UCSD-AML1 (cell line): ENCODE results near the gene SYNPO.

Source experiments
- DNase-seq: peaks from one replicate; lab custom pipeline; 2025; ENCODE audit not compliant: unreplicated experiment; lab: John Stamatoyannopoulos, UW

The SYNPO gene, protein sequence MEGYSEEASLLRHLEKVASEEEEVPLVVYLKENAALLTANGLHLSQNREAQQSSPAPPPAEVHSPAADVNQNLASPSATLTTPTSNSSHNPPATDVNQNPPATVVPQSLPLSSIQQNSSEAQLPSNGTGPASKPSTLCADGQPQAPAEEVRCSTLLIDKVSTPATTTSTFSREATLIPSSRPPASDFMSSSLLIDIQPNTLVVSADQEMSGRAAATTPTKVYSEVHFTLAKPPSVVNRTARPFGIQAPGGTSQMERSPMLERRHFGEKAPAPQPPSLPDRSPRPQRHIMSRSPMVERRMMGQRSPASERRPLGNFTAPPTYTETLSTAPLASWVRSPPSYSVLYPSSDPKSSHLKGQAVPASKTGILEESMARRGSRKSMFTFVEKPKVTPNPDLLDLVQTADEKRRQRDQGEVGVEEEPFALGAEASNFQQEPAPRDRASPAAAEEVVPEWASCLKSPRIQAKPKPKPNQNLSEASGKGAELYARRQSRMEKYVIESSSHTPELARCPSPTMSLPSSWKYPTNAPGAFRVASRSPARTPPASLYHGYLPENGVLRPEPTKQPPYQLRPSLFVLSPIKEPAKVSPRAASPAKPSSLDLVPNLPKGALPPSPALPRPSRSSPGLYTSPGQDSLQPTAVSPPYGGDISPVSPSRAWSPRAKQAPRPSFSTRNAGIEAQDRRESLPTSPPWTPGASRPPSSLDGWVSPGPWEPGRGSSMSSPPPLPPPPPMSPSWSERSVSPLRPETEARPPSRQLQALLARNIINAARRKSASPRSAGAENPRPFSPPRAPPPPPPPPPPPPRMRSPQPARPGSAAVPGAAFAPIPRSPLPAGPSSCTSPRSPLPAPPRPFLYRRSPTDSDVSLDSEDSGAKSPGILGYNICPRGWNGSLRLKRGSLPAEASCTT

DNA sequence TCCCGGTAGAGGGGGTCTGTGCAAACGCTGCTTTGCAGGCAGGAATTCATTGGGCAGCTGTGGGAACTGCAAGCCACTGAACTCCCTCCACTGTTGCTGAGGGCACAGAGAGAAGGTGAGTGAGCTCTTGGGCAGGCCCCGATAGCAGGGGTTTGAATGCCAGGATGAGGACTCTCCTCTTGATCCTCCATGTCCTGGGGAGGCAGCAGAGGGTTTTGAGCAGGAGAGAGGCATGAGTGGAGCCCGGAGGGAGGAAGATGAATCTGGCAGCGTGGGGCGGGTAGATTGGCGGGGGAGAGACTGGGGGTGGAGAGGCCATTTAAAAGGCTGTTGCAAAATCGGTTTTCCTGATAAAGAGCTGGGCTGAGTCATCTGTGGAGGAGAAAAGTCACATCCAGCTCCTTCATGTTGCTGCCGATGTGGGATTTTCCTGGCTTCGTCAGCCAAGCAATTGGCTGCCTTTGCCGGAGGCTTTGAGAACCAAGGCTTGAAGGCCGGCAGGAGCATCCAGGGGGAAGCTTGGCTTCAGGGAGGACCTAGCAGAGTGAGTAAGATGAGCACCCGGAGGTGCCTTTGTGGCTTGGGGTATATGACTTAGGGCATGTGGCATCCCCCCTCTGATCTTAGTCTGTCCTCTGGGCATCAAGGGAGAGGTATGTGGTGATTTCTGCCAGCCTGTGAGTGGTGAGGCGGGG, at the start of gene SYNPO:
Gene SYNPO (plus strand): TSS at position 350 of the 695 bp plus-strand sequence. CDS start 7,616 bp downstream, outside the sequence.
- no peak for DNase-seq

DNA sequence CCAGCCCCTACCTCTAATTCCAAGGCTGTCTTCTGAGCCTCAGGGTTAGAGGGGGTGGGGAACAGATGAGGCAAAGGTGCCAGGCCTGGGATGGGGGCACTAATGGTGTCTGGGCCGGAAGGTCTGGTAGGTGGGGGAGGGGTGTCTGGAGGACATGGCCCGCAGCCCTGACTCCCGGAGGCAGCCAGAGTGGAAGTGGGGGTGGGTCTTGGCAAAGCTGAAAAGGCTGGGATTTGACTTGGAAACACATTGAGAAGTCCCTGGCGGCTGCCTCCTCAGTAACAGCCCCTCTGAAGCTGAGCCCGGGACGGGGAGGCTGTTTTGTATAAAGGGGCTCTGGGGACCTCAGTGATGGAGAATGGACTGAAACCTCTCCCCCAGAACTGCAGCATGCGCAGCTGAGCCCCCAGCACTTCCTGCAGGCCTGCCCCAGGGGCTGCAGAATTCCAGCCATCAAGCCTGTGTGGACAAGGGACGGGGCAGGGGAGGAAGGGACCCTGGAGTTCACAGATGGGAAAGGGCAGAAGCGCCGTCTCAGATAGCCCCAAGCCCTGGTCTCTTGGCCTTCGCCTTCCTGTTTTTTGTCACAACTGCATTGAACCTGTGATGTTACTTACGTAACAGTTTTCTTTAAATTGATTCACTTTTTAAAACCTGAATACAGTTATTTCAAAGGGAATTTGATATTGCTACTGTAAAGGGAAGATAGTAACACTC, 49.3 kb upstream of the SYNPO start:
- DNase-seq: no peak

DNA sequence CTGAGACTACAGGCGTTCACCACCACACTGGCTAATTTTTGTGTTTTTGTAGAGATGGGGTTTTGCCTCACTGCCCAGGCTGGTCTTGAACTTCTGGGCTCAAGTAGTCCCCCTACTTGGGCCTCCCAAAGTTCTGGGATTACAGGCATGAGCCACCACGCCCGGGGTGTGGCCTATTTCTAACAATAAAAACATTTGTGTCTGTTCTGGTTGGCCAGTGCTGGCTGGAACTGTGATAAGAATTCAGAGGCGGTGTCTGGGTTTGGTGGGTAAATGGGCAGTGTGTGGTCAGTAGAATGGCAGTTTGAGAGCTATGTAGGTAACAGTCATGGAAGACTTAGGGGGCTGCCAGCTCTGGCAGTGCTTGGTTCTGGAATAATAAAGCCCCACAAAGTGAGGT, 46.9 kb upstream of the SYNPO start:
- DNase-seq: no peak

DNA sequence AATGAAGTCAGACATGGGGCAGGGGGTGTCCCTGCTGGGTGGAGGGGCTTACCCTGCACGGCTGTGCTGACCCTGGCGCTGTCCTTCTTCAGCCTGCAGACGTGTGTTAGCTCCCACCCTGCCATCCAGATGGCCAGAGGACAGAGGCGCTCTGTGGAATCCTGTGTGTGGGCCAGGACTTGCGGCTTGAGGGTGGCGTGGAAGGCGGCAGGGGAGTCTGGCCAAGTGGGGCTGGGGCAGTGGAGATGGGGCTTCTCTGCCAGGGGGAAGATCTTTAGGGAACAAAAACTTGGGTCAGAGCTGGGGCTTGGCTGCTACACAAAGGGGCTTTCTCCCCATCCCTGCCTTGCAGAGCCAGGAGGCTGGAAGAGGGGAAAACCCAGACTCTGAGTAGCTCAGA, 46.5 kb upstream of the SYNPO start:
- no peak for DNase-seq

DNA sequence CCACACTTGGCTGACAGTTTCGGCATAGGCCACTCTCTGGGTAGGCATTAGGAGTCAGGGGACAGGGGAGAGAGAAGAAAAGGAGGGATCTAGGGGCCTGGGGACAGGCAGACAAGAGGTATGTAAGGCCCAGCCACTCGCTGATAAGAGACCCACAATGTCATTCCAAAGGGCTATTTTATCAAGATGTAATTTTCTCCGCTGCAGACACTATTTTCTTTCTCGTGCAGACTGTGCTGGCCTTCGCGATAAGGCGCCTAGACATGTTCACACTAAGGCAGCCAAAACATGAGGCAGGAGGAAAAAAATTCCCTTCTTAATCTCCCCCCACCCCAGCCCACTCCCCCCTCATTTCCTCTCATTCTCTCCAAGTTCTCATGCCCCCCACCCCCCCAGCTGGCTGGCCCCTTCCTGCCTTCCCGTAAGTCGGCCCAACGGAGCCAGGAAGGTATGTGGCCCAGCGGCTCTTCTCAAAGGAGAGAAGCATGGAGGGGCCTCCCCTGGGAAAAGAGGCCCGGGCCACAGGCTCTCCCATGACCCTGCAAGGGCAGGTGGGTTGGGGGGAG, 44.9 kb upstream of the SYNPO start:
- DNase-seq: no peak

DNA sequence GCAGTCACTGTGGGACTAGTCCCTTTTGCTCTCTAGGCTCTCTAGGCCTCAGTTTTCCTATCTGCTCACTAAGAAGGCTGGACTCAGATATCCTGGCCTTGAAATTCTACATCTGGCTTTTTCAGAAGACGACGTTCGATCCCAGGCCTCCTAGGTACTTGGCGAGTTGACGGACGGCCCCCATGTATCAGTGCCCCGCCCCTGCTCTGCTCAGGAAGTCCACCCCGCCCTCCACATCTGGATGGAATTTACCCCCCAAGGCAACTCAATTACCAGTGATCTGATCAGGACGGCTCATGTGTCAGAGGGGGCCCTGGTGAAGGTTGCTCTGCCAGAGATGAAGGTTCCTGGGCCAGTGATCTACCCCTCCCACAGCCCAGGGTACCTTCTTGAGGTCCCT, 44.1 kb upstream of the SYNPO start:
- no peak for DNase-seq

DNA sequence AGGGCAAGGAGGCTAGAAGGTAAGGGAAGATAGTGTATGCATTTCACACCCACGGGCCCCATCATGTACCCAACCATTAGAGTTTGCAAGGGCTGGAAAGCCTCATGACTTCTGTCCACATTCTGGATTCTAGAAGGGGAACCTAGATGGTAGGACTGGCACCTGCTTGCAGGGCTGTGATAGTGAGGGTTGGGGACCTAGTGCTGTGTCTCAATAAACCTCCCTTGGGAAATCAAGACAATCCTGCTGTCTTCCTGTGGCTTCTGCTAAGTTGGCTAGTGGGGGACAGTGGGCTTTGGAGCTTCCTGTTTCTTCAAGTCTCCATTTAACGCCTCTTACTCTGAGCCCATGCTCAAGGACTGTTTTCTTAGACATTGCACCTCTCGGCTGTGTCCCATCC, 43.6 kb upstream of the SYNPO start:
- no peak for DNase-seq

DNA sequence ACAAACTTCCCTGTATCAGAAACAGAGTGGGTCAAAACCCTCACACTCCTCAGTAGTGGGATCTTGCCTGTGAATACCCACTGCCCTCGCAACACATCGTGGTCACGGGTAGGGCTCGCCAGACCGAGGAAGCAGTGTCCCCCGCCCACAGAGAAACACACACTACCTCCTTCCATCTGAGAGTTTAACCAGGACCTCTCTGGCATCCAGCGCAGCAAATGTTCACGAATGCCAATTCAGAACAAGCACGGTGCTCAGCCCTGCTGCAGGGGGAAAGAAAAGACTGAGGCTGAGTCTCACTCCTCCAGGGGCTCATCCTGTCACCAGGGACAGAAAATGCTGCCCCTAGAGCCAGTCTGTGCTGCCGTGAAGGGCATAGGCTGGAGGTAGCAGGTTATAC, 42.5 kb upstream of the SYNPO start:
- DNase-seq: no peak

DNA sequence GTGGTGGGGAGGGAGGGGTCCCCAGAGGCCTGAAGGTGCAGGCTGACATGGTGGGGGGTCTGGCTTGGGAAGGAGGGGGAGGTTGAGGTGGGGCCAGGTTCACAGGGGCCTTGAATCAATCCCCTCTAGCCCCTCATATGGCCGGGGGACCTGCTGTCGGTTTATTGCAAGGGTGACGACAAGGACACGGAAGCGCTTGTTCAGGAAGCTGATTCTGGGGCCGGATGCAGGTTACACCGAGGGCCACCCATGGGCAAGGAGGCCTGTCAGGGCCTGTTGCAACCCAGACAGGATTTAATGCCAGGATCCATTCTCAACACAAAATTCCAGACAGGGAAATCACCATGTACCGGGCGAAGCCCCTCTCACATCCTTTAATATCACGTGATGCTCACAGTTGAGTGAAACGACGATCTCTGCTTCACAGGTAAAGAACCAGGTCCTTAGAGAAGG, 41.6 kb upstream of the SYNPO start:
- DNase-seq: no peak

DNA sequence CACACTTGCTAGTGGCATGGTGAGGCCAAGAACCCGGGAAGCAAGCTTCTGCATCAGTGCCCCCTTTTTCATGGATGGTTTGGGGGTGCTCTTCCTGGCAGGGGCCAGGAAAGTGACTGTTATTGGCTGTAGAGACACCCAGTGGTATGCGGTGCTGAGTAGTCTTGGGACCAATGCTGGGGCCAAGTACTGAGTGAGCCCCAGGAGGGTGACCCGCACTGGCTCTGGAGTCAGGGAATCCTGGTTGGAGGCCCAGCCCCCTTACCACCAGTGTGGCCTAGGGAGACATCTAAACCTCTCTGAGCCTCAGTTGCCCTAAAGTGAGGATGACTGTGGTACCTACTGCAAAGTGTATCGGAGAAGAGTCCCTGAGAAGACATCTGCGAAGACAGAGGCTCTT, 41.2 kb upstream of the SYNPO start:
- no peak for DNase-seq

DNA sequence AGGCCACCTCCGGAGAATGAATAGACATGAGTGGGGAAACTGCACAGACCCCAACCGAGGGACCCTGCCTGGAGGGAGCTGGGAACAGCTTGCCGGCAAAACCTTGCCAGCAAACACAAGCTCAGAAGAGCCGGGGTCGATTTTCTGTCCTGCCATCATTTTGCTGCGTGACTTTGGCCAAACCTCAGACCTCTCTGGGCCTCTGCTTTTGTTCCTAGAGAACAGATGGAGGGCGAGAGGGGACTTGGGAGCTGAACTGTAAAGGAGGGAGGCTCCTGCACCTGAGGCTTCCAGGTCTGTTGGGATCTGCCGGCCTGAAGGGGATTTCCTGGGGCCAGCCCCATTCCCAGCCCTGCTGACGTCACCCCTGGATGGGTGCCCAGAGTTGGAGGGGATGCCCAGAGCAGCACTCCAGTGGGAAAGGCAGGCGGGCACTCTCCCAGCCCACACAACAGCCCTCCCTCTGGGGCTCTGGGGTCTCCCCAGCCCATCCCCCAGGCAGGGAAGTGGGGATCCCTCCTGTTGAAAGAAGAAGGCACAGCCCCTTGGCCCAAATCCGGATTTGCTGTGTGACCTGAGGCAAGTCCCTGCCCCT, 40.4 kb upstream of the SYNPO start:
- DNase-seq: no peak

DNA sequence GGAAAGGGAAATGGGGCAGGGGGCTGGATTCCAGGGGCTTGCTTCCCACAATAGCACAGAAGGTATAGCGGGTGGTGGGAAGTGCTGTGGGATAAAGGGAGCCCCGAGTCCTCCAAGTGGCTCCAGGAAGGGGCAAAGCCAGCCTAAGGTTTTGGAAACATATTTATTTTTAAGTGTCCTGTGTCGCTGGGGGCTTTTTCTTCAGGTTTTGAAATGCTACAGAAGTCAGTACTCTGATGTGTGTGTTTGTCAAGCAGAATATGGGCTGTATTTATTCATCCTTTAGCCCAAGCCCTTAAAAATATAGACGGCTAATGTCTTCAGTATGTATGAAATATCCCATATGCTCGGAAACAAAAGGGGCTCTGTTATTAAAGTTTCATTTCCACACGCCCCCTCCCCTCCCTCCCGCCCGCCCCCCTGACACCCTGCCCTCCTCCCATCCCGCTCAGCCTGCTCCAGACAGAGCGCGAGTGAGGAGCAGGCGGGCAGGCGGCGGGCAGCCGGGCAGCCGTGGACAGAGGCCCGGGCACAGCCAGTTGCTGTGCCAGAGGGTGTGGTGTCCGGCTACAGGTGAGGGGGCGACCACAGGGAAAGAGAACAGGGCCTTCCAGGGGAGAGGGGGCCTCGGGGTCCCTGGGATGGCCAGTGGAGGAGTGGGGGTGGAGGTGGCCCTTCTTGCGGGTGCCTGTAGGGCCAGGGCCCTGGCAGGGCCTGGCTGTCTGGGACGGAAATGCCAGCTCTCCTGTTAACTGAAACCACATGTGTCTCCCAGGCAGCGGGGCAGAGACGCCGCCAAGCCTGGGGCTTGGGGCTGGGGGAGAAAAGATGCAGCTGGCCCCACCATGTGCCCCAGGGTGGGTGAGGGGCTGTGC, 39.6 kb upstream of the SYNPO start:
- no peak for DNase-seq

DNA sequence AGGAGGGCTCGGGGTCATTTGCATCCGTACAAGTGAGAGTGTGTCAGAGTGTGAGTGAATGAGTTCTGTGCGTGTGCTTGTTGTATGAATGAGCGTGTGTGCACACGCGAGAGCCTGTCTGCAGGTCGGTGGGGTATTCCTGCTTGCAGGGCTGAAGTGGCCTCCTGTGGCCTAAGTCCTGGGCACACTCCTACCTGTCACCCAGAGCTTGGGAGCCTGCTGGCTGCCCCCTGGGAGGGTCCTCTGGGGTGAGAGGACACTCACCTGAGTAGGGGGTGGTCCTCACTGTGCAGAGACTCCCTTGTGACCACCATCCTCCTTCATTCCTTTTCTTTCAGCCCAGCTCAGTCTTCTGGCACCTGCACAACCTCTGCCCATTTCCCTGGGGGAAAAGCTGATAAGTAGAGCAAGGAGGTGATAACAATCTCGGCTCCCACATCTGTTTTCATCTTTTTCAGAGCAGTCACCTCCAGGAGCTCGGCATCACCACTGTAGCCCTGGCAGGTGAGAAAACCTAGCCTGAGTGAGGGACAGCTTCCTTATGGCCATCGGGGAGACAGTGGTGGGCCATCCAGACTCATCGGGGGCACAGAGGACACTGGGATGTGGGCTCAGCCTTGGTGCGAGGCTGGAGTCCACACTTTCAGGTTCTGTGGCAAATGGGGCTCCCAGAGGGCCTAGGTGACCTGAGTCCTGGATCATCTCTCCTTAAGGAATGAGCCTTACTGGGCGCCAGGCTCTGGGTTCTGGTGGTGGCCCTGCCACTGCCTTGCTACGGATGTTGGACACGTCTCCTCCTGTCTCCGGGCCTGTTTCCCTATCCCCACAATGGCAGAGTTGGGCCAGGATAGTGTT, 38.7 kb upstream of the SYNPO start:
- DNase-seq: no peak

DNA sequence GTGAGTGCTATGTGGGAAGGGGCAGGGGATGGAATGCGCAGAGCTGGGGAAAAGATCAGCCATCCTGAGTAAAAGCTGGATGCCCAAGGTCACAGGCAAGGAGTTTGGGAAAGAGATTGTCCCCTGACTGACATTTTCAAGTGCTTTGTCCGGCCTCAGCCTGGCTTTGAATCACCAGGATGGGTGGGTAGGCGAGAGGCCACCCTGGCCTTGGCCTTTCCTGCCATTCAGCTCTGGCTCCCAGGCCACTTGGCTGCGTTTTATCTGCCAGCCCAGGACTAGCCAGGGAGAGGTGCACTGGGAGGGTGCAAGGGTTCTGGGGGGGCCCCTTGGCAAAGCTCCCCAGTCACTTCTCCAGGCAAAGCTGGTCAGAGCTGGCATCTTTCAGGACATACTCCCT, 37.4 kb upstream of the SYNPO start:
- no peak for DNase-seq

DNA sequence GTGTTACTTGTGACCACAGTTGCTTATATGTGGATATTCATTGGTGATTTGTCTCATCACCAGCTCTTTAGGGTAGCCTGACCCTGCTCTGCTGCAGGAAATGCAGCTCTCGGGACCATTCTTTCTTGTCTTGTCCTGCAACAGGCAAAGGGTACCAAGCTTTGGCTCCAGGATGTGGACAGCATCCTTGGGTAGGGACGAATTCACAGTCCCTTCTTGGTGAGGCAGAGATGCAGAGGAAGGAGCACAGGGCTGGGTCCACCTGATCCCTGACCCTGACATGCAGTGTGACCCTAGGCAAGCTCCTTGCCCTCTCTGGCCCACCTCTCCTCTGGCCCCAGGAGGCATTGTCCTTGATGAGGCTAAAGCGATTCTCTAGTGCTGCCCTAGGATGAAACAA, 37.0 kb upstream of the SYNPO start:
- no peak for DNase-seq

DNA sequence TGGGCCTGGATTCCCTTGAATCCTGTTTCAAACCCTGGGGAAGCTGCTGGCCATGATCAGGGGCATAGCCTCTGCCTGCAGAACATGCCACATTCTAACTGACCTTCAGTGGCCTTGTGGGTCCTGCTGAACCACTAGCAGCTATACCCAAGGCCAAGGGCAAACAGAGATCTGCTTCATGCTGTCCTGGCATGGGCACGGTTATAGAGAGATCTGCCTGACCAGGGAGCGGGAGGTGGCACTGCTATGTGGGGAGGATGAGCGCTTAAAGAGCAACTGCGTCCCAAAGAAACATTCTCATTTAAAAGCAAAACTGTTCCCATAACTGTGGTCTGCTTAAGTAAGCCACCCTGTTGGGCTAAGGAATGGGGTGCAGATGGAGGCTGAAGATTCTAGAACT, 36.5 kb upstream of the SYNPO start:
- DNase-seq: no peak

DNA sequence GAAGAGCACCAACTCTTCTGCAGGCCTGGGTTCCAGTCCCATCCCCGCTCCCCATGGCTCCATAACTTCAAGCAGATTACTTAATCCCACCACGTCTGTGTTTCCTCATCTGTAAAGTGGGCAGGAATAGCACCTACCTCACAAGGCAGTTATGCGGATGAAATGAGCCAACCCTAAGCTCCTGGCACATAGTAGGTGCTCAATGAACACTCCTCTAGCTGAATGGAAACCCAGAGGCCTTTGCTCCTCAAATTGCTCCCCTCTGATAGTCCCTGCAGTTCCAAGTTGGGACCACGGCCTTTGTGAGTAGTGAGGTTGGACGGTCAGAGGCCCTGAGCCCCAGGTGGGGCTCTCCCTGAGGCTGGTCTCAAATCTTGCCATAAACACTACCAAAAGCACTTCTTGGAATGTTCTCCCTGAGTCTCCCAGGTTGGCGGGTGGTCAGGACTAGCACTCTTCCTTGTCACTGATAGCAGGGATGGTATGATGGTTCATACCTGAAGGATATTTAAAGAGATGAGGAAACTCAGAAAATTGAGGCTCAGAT, 35.5 kb upstream of the SYNPO start:
- DNase-seq: no peak

DNA sequence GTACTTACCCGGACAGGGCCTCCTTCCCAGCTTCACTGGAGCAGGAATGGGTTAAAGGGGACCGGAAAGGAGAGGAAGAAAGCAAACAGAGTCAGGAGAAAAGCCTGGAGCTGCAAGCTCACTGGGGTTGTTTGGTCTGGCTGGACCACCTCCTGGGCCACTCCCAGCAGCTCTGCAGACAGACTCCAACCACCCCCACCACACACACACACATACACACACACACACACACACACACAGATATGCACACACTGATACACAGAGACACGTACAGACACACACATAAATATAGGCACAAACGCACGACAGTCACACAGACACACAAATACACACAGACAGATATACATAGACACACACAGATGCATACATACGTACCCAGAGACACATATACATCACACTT, 34.9 kb upstream of the SYNPO start:
- DNase-seq: no peak
